B cell (primary cell): ENCODE results near the gene SCRN2. TPM values are rescaled to one million over a fixed set of nuclear protein-coding genes. Genes with fewer than 3 reads are reported as not detected.

Experiments
- ATAC-seq: fragments of 200-7000 bp; cut with Tn5 transposase; one replicate; pipeline ENCODE4 v1.10.0; 2021; ENCODE audit warnings: low read depth, mild to moderate bottlenecking, moderate number of reproducible peaks, moderate library complexity
- CTCF ChIA-PET: fragments of 350-600 bp; sonication (Branson Sonifier 250); formaldehyde crosslinking; loops from one replicate; lab custom pipeline; 2021; ENCODE audit warnings: antibody characterized with exemption, inconsistent platforms; lab: Charles Lee
- POLR2A ChIA-PET: fragments of 350-600 bp; sonication (Branson Sonifier 250); formaldehyde crosslinking; loops from one replicate; lab custom pipeline; 2021; ENCODE audit warnings: antibody characterized with exemption; lab: Charles Lee
- DNase-seq: peaks from one replicate; pipeline ENCODE4 v3.0.0; 2013
- H2AFZ ChIP-seq: 2 replicates; pipeline ENCODE4 v1.6.1; 2012; ENCODE audit warnings: mild to moderate bottlenecking, low read depth, low read length; ENCODE audit not compliant: insufficient read depth, poor library complexity, severe bottlenecking
- H3K27ac ChIP-seq, 2 donors: 1 replicate in 1 of 2; 2 replicates in 1 of 2; pipeline ENCODE4 v1.5.1; 2012 to 2013; ENCODE audit warnings: low read length in 2 of 2, mild to moderate bottlenecking in 2 of 2, moderate library complexity in 1 of 2
- H3K27me3 ChIP-seq, 4 experiments: fragments of 200-600 bp in 1 of 4; sonication (generic) in 1 of 4; replicated peaks in 1 of 4; 1 replicate in 2 of 4; 2 replicates in 2 of 4; pipeline versions ENCODE4 v1.6.1 to v1.7.0; 2013 to 2016; ENCODE audit warnings: low read length in 3 of 4, mild to moderate bottlenecking in 2 of 4, mixed read lengths in 1 of 4, moderate library complexity in 1 of 4; ENCODE audit not compliant: insufficient read depth in 4 of 4, control insufficient read depth in 3 of 4; ENCODE audit errors: control extremely low read depth in 1 of 4
- H3K36me3 ChIP-seq, 2 experiments: replicated peaks in 1 of 2; 1 replicate in 1 of 2; 2 replicates in 1 of 2; pipeline versions ENCODE4 v1.6.1 to v1.7.1; 2013; ENCODE audit warnings: low read length in 1 of 2; ENCODE audit not compliant: insufficient read depth in 2 of 2, control insufficient read depth in 1 of 2; ENCODE audit errors: control extremely low read depth in 1 of 2, extremely low read depth in 1 of 2
- H3K4me1 ChIP-seq, 2 donors: fragments of 200-600 bp in 1 of 2; sonication (generic) in 1 of 2; 1 replicate in 1 of 2; 2 replicates in 1 of 2; pipeline versions ENCODE4 v1.5.1 to v1.6.1; 2013 to 2017; ENCODE audit warnings: low read length in 2 of 2; ENCODE audit not compliant: control insufficient read depth in 2 of 2, insufficient read depth in 2 of 2
- H3K4me2 ChIP-seq: replicated peaks from 2 replicates; pipeline ENCODE3; 2012; ENCODE audit warnings: mild to moderate bottlenecking, low read depth, low read length; ENCODE audit not compliant: poor library complexity, severe bottlenecking
- H3K4me3 ChIP-seq, 5 experiments: fragments of 200-600 bp in 1 of 5; sonication (generic) in 1 of 5; 1 replicate in 3 of 5; 2 replicates in 2 of 5; pipeline versions ENCODE4 v1.5.1 to v1.7.0; 2011 to 2016; ENCODE audit warnings: low read length in 4 of 5, mild to moderate bottlenecking in 4 of 5, low read depth in 2 of 5, control low read depth in 1 of 5, moderate library complexity in 1 of 5; ENCODE audit not compliant: insufficient read depth in 1 of 5; ENCODE audit errors: control extremely low read depth in 1 of 5, extremely low read depth in 1 of 5
- H3K79me2 ChIP-seq: fragments of 200-600 bp; sonication (generic); one replicate; pipeline ENCODE4 v1.6.0; 2016; ENCODE audit warnings: low read length; ENCODE audit not compliant: control insufficient read depth, insufficient read depth
- H3K9ac ChIP-seq: fragments of 200-600 bp; sonication (generic); 2 replicates; pipeline ENCODE4 v1.6.1; 2017; ENCODE audit warnings: mild to moderate bottlenecking, low read length, moderate library complexity
- H3K9me3 ChIP-seq, 3 donors: one replicate each; pipeline versions ENCODE4 v1.6.1 to v1.7.1; 2013; ENCODE audit warnings: low read length in 2 of 3; ENCODE audit not compliant: control insufficient read depth in 2 of 3, insufficient read depth in 1 of 3; ENCODE audit errors: control extremely low read depth in 1 of 3
- H4K20me1 ChIP-seq: 2 replicates; pipeline ENCODE4 v1.6.0; 2012; ENCODE audit warnings: mild to moderate bottlenecking, low read length; ENCODE audit not compliant: insufficient read depth, control insufficient read depth, poor library complexity, severe bottlenecking
- H3K27ac Mint-ChIP-seq: one replicate; pipeline ENCODE4 v1.8.0; 2021; ENCODE audit warnings: mixed read lengths
- H3K27me3 Mint-ChIP-seq: one replicate; pipeline ENCODE4 v1.8.0; 2021; ENCODE audit warnings: mixed read lengths
- H3K4me1 Mint-ChIP-seq: one replicate; pipeline ENCODE4 v1.8.0; 2021; ENCODE audit warnings: mixed read lengths
- H3K4me3 Mint-ChIP-seq: one replicate; pipeline ENCODE4 v1.8.0; 2021; ENCODE audit warnings: mixed read lengths
- H3K9me3 Mint-ChIP-seq: one replicate; pipeline ENCODE4 v1.8.0; 2022; ENCODE audit warnings: mixed read lengths; ENCODE audit not compliant: insufficient read depth
- EZH2 ChIP-seq: IDR thresholded peaks from 2 replicates; pipeline ENCODE4 v1.6.1; 2012; ENCODE audit warnings: borderline replicate concordance, low read depth, mild to moderate bottlenecking, moderate library complexity, low read length; ENCODE audit not compliant: insufficient read depth, poor library complexity, severe bottlenecking
- WGBS: methylation state at CpG from one replicate; pipeline ENCODE4 v1.1.5; 2013; ENCODE audit warnings: missing lambda C conversion rate; ENCODE audit not compliant: insufficient coverage; 5-methylcytosine and 5-hydroxymethylcytosine counted together
- intact Hi-C: fragments of 100-400 bp; cut with micrococcal nuclease; formaldehyde crosslinking; loops from one replicate; pipeline ENCODE4 v1.10.0; 2022
- polyA plus RNA-seq: library from polyadenylated mRNA; depleted of rRNA; stranded (reverse); fragments of >200 nt; gene quantifications from 2 replicates; pipeline ENCODE4 v1.2.3, GENCODE V29; 2012
- total RNA-seq, 2 donors: library from RNA; stranded (reverse); fragments of 120-200 nt in 1 of 2; gene quantifications; 1 replicate in 1 of 2; 2 replicates in 1 of 2; pipeline versions ENCODE4 v1.2.3 to v1.2.4, GENCODE V29; 2013 to 2022
- TF ChIP-seq, protein P1 (sequence below): fragments of 200-600 bp; IDR thresholded peaks from one replicate; pipeline ENCODE4 v1.8.0; 2022; ENCODE audit warnings: antibody characterized with exemption, mild to moderate bottlenecking

The SCRN2 gene
- total and polyA plus RNA-seq, 2 donors (not counting 1 experiment from before 2014, with no cell fraction given): 47.8 to 71.9 TPM

GRCh38 chr17:47789611-47790561, 51.2 kb downstream of the SCRN2 start:
- Histone ChIP-seq H3K36me3 (no peaks in the 10 kb centered on the region), H3K4me2 (peak overlapping the region; percentile 76), H3K27me3 (peaks cover 0 to 33% (median 26%) of the 10 kb centered on the region in 4 experiments), H3K4me3 (peak overlapping the region in 4 of 5 experiments; percentile 18 to 48 (median 32)), H3K9ac (peak overlapping the region; percentile 45), H2AFZ (peak overlapping the region; percentile 61), H3K79me2 (no peaks in the 10 kb centered on the region), H3K4me1 (peaks cover 10% of the 10 kb centered on the region in 2 donors), H3K9me3 (no peaks in the 10 kb centered on the region), H3K27ac (no peak overlapping the region), H4K20me1 (no peaks in the 10 kb centered on the region)
- Mint-ChIP-seq H3K27me3 (peaks cover 64% of the 10 kb centered on the region), H3K4me3 (peak overlapping the region; percentile 81), H3K4me1 (peaks cover 9% of the 10 kb centered on the region), H3K9me3 (no peaks in the 10 kb centered on the region), H3K27ac (no peak overlapping the region)
- ChIA-PET CTCF (interaction anchor here (0.6 to 1.9 kb wide), 8 partner anchors 12 to 175 kb away, joined by 3 to 9 read pairs (median 4); partner anchors contain the start of gene TBX21), POLR2A (interaction anchor here (0.5 to 0.7 kb wide), 3 partner anchors 12 to 53 kb away, joined by 3 to 7 read pairs (median 5); no protein-coding TSS in a partner anchor)
- 3% methylated on average over 65 of the region's 70 CpGs for WGBS
- ATAC-seq: peak; percentile 82
- TF ChIP-seq EZH2: no peak
- TF ChIP-seq, protein P1, sequence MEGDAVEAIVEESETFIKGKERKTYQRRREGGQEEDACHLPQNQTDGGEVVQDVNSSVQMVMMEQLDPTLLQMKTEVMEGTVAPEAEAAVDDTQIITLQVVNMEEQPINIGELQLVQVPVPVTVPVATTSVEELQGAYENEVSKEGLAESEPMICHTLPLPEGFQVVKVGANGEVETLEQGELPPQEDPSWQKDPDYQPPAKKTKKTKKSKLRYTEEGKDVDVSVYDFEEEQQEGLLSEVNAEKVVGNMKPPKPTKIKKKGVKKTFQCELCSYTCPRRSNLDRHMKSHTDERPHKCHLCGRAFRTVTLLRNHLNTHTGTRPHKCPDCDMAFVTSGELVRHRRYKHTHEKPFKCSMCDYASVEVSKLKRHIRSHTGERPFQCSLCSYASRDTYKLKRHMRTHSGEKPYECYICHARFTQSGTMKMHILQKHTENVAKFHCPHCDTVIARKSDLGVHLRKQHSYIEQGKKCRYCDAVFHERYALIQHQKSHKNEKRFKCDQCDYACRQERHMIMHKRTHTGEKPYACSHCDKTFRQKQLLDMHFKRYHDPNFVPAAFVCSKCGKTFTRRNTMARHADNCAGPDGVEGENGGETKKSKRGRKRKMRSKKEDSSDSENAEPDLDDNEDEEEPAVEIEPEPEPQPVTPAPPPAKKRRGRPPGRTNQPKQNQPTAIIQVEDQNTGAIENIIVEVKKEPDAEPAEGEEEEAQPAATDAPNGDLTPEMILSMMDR: peak; percentile 52
- peak; percentile 65 for DNase-seq
- intact Hi-C loops: no loop called here

Other genes starting within 250 kb of the SCRN2 start
- gene KPNB1, start 191.4 kb downstream of the SCRN2 start, total RNA-seq: 269 and 278 TPM in 2 replicates
- gene KPNB1, start 191.4 kb downstream of the SCRN2 start, polyA plus RNA-seq: 60.6 and 92.3 TPM in 2 replicates
- gene TBKBP1, start 147.1 kb downstream of the SCRN2 start, total RNA-seq: 6.6 and 9.3 TPM in 2 replicates
- gene TBKBP1, start 147.1 kb downstream of the SCRN2 start, polyA plus RNA-seq: 6.8 and 8.4 TPM in 2 replicates
- gene TBX21, start 108.0 kb downstream of the SCRN2 start, total RNA-seq: 8.4 and 10.8 TPM in 2 replicates
- 6.1 and 10.8 TPM in 2 replicates for gene TBX21, start 108.0 kb downstream of the SCRN2 start, polyA plus RNA-seq
- 51.0 and 52.5 TPM in 2 replicates for gene OSBPL7, start 19.5 kb downstream of the SCRN2 start, total RNA-seq
- 45.0 and 61.3 TPM in 2 replicates for gene OSBPL7, start 19.5 kb downstream of the SCRN2 start, polyA plus RNA-seq
- 34.8 and 37.4 TPM in 2 replicates for gene MRPL10, start 9.7 kb downstream of the SCRN2 start, total RNA-seq
- 32.4 and 39.4 TPM in 2 replicates for gene MRPL10, start 9.7 kb downstream of the SCRN2 start, polyA plus RNA-seq
- gene LRRC46, start 9.6 kb downstream of the SCRN2 start, total RNA-seq: 2.2 and 2.4 TPM in 2 replicates
- 0.69 and 1.6 TPM in 2 replicates for gene LRRC46, start 9.6 kb downstream of the SCRN2 start, polyA plus RNA-seq
- gene SP6, start 9.9 kb upstream of the SCRN2 start, total RNA-seq: not detected in 2 replicates
- 0.04 and 0.09 TPM in 2 replicates for gene SP6, start 9.9 kb upstream of the SCRN2 start, polyA plus RNA-seq
- gene SP2, start 55.0 kb upstream of the SCRN2 start, total RNA-seq: 32.5 and 35.4 TPM in 2 replicates
- gene SP2, start 55.0 kb upstream of the SCRN2 start, polyA plus RNA-seq: 25.4 and 27.5 TPM in 2 replicates
- 12.4 and 14.7 TPM in 2 replicates for gene PNPO, start 100.3 kb upstream of the SCRN2 start, total RNA-seq
- gene PNPO, start 100.3 kb upstream of the SCRN2 start, polyA plus RNA-seq: 7.3 and 8.0 TPM in 2 replicates
- not detected in 2 replicates for gene PRR15L, start 116.6 kb upstream of the SCRN2 start, total RNA-seq
- gene PRR15L, start 116.6 kb upstream of the SCRN2 start, polyA plus RNA-seq: not detected in 2 replicates
- gene CDK5RAP3, start 129.8 kb upstream of the SCRN2 start, total RNA-seq: 415 and 417 TPM in 2 replicates
- 728 and 990 TPM in 2 replicates for gene CDK5RAP3, start 129.8 kb upstream of the SCRN2 start, polyA plus RNA-seq
- 1.2 and 2.3 TPM in 2 replicates for gene COPZ2, start 196.5 kb upstream of the SCRN2 start, total RNA-seq
- 1.0 and 1.2 TPM in 2 replicates for gene COPZ2, start 196.5 kb upstream of the SCRN2 start, polyA plus RNA-seq
- gene NFE2L1, start 207.1 kb upstream of the SCRN2 start, total RNA-seq: 58.1 and 66.4 TPM in 2 replicates
- gene NFE2L1, start 207.1 kb upstream of the SCRN2 start, polyA plus RNA-seq: 20.4 and 25.2 TPM in 2 replicates